Natural killer cell (primary cell): ENCODE measurements around the gene SPECC1L. TPM values are rescaled to one million over a fixed set of nuclear protein-coding genes. Genes with fewer than 3 reads are reported as not detected.

ENCODE experiments used
- ATAC-seq, 3 donors: fragments of 150-1000 bp in 2 of 3; fragments of 200-7000 bp in 1 of 3; cut with Tn5 transposase; 1 replicate in 1 of 3; 2 replicates in 2 of 3; pipeline ENCODE4 v1.10.0; 2021; ENCODE audit warnings: mild to moderate bottlenecking in 2 of 3, moderate library complexity in 2 of 3
- DNase-seq, 2 donors: peaks; one replicate each; pipeline versions ENCODE4 v3.0.0 to v3.0.0-alpha.2; 2013 to 2021; ENCODE audit warnings: mixed read lengths in 1 of 2
- H3K27ac ChIP-seq: one replicate; pipeline ENCODE4 v1.5.1; 2013; ENCODE audit warnings: mild to moderate bottlenecking, low read length
- H3K27me3 ChIP-seq: one replicate; pipeline ENCODE4 v1.6.1; 2013; ENCODE audit warnings: low read length; ENCODE audit not compliant: control insufficient read depth, insufficient read depth
- H3K36me3 ChIP-seq: one replicate; pipeline ENCODE4 v1.6.1; 2013; ENCODE audit warnings: low read length; ENCODE audit not compliant: control insufficient read depth, insufficient read depth
- H3K4me1 ChIP-seq: one replicate; pipeline ENCODE4 v1.6.1; 2013; ENCODE audit warnings: low read length; ENCODE audit not compliant: control insufficient read depth, insufficient read depth
- H3K4me3 ChIP-seq: one replicate; pipeline ENCODE4 v1.5.1; 2013; ENCODE audit warnings: low read length
- H3K9me3 ChIP-seq: one replicate; pipeline ENCODE4 v1.6.1; 2013; ENCODE audit warnings: low read length; ENCODE audit not compliant: control insufficient read depth, insufficient read depth
- H3K27ac Mint-ChIP-seq, 2 donors: one replicate each; pipeline ENCODE4 v1.8.0; 2022; ENCODE audit warnings: mild to moderate bottlenecking in 2 of 2, mixed read lengths in 2 of 2, moderate library complexity in 1 of 2
- H3K27me3 Mint-ChIP-seq, 2 donors: one replicate each; pipeline ENCODE4 v1.8.0; 2022; ENCODE audit warnings: low read depth in 2 of 2, mixed read lengths in 2 of 2
- H3K36me3 Mint-ChIP-seq: one replicate; pipeline ENCODE4 v1.8.0; 2022; ENCODE audit warnings: mixed read lengths
- H3K4me1 Mint-ChIP-seq, 2 donors: one replicate each; pipeline ENCODE4 v1.8.0; 2022; ENCODE audit warnings: mixed read lengths in 2 of 2
- H3K4me3 Mint-ChIP-seq: one replicate; pipeline ENCODE4 v1.8.0; 2022; ENCODE audit warnings: mild to moderate bottlenecking, moderate library complexity, mixed read lengths
- H3K9me3 Mint-ChIP-seq, 2 donors: one replicate each; pipeline ENCODE4 v1.8.0; 2022; ENCODE audit warnings: mixed read lengths in 2 of 2
- WGBS: methylation state at CpG from one replicate; pipeline ENCODE4 v1.1.7; 2013; ENCODE audit warnings: missing lambda C conversion rate; ENCODE audit not compliant: insufficient coverage; 5-methylcytosine and 5-hydroxymethylcytosine counted together
- intact Hi-C: fragments of 100-400 bp; cut with micrococcal nuclease; formaldehyde crosslinking; loops from one replicate; pipeline ENCODE4 v1.14.2; 2022
- total RNA-seq, 4 donors: library from RNA; stranded (reverse); fragments of 120-200 nt in 1 of 4; gene quantifications; one replicate each; pipeline versions ENCODE4 v1.2.3 to v1.2.4, GENCODE V29; 2013 to 2022
- TF ChIP-seq, protein P1 (sequence below): fragments of 200-600 bp; IDR thresholded peaks from one replicate; pipeline ENCODE4 v1.8.0; 2022; ENCODE audit warnings: antibody characterized with exemption

SPECC1L gene
- total RNA-seq, 3 donors from 2014 or later (not counting 1 experiment from before 2014, with no cell fraction given): 46.1 to 52.9 (median 48.5) TPM

DNA sequence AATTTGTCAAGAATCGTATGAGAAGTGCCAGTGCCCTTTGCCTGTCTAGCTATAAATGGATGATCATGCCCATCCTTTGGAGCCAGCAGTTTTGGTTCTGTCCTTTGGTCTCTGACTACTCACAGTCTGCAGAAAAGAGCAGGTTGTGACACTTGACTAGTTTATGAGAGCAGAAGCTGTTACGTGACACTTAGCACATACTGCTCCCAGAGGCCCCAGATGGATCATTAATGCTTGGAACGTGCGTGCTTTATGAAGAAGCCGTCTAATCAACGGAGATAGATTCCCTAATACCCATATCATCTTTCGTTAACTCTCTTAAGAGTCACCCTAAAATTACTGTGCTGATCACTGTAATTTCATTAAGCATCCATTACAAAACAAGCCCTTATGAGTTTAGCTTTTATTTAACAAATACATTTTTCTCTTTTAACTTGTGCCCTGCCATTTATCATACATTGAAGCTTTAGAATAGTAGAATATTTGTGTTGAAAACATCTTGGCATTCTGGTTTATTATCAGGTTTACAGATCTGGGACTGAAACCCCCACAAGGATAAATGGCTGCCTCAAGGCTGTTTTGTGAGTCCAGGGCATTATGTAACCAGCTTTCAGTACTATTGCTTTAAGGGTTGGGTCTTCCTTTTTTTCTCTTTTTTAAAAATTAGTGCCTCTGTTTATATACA, 109.7 kb downstream of the SPECC1L start:
- intact Hi-C loops: no loop called here
- Histone ChIP-seq H3K27ac (no peak overlapping the region), H3K36me3 (peaks cover 13% of the 10 kb centered on the region), H3K9me3 (no peaks in the 10 kb centered on the region), H3K4me1 (peaks cover 3% of the 10 kb centered on the region), H3K4me3 (no peak overlapping the region), H3K27me3 (no peaks in the 10 kb centered on the region)
- Mint-ChIP-seq H3K27ac (no peak overlapping the region), H3K4me1 (peaks cover 0 to 5% of the 10 kb centered on the region in 2 donors), H3K36me3 (no peaks in the 10 kb centered on the region), H3K27me3 (no peaks in the 10 kb centered on the region), H3K9me3 (no peaks in the 10 kb centered on the region), H3K4me3 (no peak overlapping the region)
- ATAC-seq: no peak
- no peak for DNase-seq
- TF ChIP-seq, protein P1, sequence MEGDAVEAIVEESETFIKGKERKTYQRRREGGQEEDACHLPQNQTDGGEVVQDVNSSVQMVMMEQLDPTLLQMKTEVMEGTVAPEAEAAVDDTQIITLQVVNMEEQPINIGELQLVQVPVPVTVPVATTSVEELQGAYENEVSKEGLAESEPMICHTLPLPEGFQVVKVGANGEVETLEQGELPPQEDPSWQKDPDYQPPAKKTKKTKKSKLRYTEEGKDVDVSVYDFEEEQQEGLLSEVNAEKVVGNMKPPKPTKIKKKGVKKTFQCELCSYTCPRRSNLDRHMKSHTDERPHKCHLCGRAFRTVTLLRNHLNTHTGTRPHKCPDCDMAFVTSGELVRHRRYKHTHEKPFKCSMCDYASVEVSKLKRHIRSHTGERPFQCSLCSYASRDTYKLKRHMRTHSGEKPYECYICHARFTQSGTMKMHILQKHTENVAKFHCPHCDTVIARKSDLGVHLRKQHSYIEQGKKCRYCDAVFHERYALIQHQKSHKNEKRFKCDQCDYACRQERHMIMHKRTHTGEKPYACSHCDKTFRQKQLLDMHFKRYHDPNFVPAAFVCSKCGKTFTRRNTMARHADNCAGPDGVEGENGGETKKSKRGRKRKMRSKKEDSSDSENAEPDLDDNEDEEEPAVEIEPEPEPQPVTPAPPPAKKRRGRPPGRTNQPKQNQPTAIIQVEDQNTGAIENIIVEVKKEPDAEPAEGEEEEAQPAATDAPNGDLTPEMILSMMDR: no peak
- WGBS: 94% methylated on average over 7 of the region's 7 CpGs

GRCh38 chr22:24380905-24381230, 110.2 kb downstream of the SPECC1L start:
- Histone ChIP-seq H3K4me1 (peaks cover 3% of the 10 kb centered on the region), H3K36me3 (peaks cover 13% of the 10 kb centered on the region), H3K27me3 (no peaks in the 10 kb centered on the region), H3K27ac (no peak overlapping the region), H3K9me3 (no peaks in the 10 kb centered on the region), H3K4me3 (no peak overlapping the region)
- no peak for ATAC-seq
- H3K27me3 Mint-ChIP-seq: no peaks in the 10 kb centered on the region
- intact Hi-C loops: no loop called here
- TF ChIP-seq, protein P1: no peak
- H3K27ac Mint-ChIP-seq: no peak overlapping the region
- H3K4me1 Mint-ChIP-seq: peaks cover 0 to 5% of the 10 kb centered on the region in 2 donors
- no CpG with 5 or more reads among the region's 1 CpG for WGBS
- no peaks in the 10 kb centered on the region for H3K9me3 Mint-ChIP-seq
- no peak overlapping the region for H3K4me3 Mint-ChIP-seq
- H3K36me3 Mint-ChIP-seq: no peaks in the 10 kb centered on the region
- DNase-seq: no peak

DNA sequence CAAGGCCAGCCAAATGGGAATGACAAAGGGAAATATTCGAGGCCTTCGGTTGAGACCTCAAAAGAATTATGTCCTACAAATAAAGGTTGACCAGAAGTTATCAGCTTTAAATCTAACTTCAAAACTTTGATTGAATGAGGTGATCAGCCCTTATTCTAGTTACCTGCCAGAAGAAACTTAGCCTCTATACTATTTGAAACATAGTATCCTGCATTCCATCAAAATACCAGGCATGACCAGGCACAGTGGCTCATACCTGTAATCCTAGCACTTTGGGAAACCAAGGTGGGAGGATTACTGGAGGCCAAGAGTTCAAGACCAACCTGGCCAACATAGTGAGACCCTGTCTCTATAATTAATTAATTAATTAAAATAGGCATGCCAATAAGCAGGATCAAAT, 112.4 kb downstream of the SPECC1L start:
- Mint-ChIP-seq H3K9me3 (no peaks in the 10 kb centered on the region), H3K4me3 (no peak overlapping the region), H3K27me3 (no peaks in the 10 kb centered on the region), H3K27ac (no peak overlapping the region), H3K36me3 (no peaks in the 10 kb centered on the region), H3K4me1 (peaks cover 0 to 5% of the 10 kb centered on the region in 2 donors)
- Histone ChIP-seq H3K4me1 (peaks cover 3% of the 10 kb centered on the region), H3K4me3 (no peak overlapping the region), H3K9me3 (no peaks in the 10 kb centered on the region), H3K36me3 (peaks cover 8% of the 10 kb centered on the region), H3K27ac (no peak overlapping the region), H3K27me3 (no peaks in the 10 kb centered on the region)
- intact Hi-C loops: no loop called here
- ATAC-seq (no peak), DNase-seq (no peak)
- TF ChIP-seq, protein P1: no peak
- 70% methylated on average over 2 of the region's 2 CpGs for WGBS

GRCh38 chr22:24384131-24384530, 113.5 kb downstream of the SPECC1L start:
- no peaks in the 10 kb centered on the region for H3K27me3 Mint-ChIP-seq
- H3K27ac Mint-ChIP-seq: no peak overlapping the region
- peaks cover 5% of the 10 kb centered on the region for H3K36me3 ChIP-seq
- no peak overlapping the region for H3K27ac ChIP-seq
- ATAC-seq (no peak), DNase-seq (no peak)
- H3K9me3 Mint-ChIP-seq: no peaks in the 10 kb centered on the region
- peaks cover 1% of the 10 kb centered on the region for H3K4me1 ChIP-seq
- WGBS: 100% methylated on average over 1 of the region's 1 CpG
- no peaks in the 10 kb centered on the region for H3K27me3 ChIP-seq
- no peak overlapping the region for H3K4me3 Mint-ChIP-seq
- no peaks in the 10 kb centered on the region for H3K4me1 Mint-ChIP-seq
- TF ChIP-seq, protein P1: no peak
- H3K4me3 ChIP-seq: no peak overlapping the region
- no peaks in the 10 kb centered on the region for H3K9me3 ChIP-seq
- no peaks in the 10 kb centered on the region for H3K36me3 Mint-ChIP-seq
- intact Hi-C loops: no loop called here
